ENCODE results near the gene ADAM15.

ADAM15 gene

GRCh38 chr1:155107309-155108264 lies 56.5 kb downstream of the ADAM15 start:
- TF ChIP-seq CTCF (IDR thresholded peaks at IDR 0.05): no peak
- H3K4me3 Mint-ChIP-seq: no peak overlapping the region
- H3K9me3 Mint-ChIP-seq: no peaks in the 10 kb centered on the region
- peaks cover 22% of the 10 kb centered on the region for H3K4me1 Mint-ChIP-seq
- DNase-seq: no peak
- H3K36me3 Mint-ChIP-seq (ENCODE audit: low read depth): no peaks in the 10 kb centered on the region
- H3K27me3 Mint-ChIP-seq (ENCODE audit: low read depth, poor library complexity): peaks cover 23% of the 10 kb centered on the region
- no peak overlapping the region for H3K27ac Mint-ChIP-seq

GRCh38 chr1:155108296-155108695 lies 57.2 kb downstream of the ADAM15 start:
- Mint-ChIP-seq H3K4me3 (no peak overlapping the region), H3K4me1 (peaks cover 23% of the 10 kb centered on the region), H3K36me3 (ENCODE audit: low read depth) (no peaks in the 10 kb centered on the region), H3K9me3 (no peaks in the 10 kb centered on the region), H3K27me3 (ENCODE audit: low read depth, poor library complexity) (peaks cover 23% of the 10 kb centered on the region), H3K27ac (no peak overlapping the region)
- TF ChIP-seq CTCF (IDR thresholded peaks at IDR 0.05): no peak
- DNase-seq: no peak

- no peak overlapping the region for H3K4me3 Mint-ChIP-seq
- H3K27ac Mint-ChIP-seq: no peak overlapping the region
- H3K4me1 Mint-ChIP-seq: peaks cover 28% of the 10 kb centered on the region
These were observed 59.3 kb downstream of the ADAM15 start for GRCh38 chr1:155110381-155110780.

GRCh38 chr1:155110826-155111225 lies 59.7 kb downstream of the ADAM15 start:
- TF ChIP-seq CTCF (IDR thresholded peaks at IDR 0.05): no peak
- Mint-ChIP-seq H3K36me3 (ENCODE audit: low read depth) (no peaks in the 10 kb centered on the region), H3K9me3 (no peaks in the 10 kb centered on the region), H3K4me1 (peaks cover 28% of the 10 kb centered on the region), H3K27ac (no peak overlapping the region), H3K27me3 (ENCODE audit: low read depth, poor library complexity) (peaks cover 19% of the 10 kb centered on the region), H3K4me3 (no peak overlapping the region)
- DNase-seq: no peak

More at GRCh38 chr1:155110381-155110780, 59.3 kb downstream of the ADAM15 start:
- no peak for DNase-seq
- Mint-ChIP-seq H3K9me3 (no peaks in the 10 kb centered on the region), H3K27me3 (ENCODE audit: low read depth, poor library complexity) (peaks cover 19% of the 10 kb centered on the region), H3K36me3 (ENCODE audit: low read depth) (no peaks in the 10 kb centered on the region)
- no peak for TF ChIP-seq CTCF (IDR thresholded peaks at IDR 0.05)
